ENCODE results near the gene PDE4B.

PDE4B gene

DNA sequence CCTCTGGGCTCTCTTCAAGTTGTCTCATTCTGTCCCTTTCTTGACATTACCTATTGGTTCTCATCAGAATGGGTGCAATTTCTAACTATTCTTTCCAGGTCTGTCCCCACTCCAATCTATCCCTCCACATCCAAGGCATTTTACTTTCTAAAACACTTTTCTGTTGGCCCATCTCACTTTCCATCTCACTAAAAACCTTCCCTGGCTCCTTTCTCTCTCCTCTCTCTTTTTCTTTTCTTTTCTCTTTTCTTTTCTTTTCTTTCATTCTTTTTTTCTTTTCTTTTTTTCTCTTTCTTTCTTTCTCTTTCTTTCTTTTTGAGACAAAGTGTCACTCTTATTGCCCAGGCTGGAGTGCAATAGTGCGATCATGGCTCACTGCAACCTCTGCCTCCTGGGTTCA, 462.1 kb downstream of the PDE4B start:
- no peaks in the 10 kb centered on the region for H3K9me3 ChIP-seq (ENCODE audit: low read length)
- no peaks in the 10 kb centered on the region for H4K20me1 ChIP-seq (ENCODE audit: insufficient read depth, low read length)
- H2AFZ ChIP-seq (ENCODE audit: low read length): no peak overlapping the region
- H3K9ac ChIP-seq (ENCODE audit: low read length): no peak overlapping the region
- H3K4me2 ChIP-seq (ENCODE audit: low read length): no peak overlapping the region
- no peak overlapping the region for H3K27ac ChIP-seq (ENCODE audit: low read depth, low read length, poor library complexity, severe bottlenecking)
- no peaks in the 10 kb centered on the region for H3K9me2 ChIP-seq (ENCODE audit: low read depth, low read length)
- no peaks in the 10 kb centered on the region for H3K36me3 ChIP-seq (ENCODE audit: insufficient read depth, low read length)
- no peak for TF ChIP-seq EZH2 (IDR thresholded peaks at IDR 0.05; ENCODE audit: borderline replicate concordance, low read length)
- TF ChIP-seq, protein P1, sequence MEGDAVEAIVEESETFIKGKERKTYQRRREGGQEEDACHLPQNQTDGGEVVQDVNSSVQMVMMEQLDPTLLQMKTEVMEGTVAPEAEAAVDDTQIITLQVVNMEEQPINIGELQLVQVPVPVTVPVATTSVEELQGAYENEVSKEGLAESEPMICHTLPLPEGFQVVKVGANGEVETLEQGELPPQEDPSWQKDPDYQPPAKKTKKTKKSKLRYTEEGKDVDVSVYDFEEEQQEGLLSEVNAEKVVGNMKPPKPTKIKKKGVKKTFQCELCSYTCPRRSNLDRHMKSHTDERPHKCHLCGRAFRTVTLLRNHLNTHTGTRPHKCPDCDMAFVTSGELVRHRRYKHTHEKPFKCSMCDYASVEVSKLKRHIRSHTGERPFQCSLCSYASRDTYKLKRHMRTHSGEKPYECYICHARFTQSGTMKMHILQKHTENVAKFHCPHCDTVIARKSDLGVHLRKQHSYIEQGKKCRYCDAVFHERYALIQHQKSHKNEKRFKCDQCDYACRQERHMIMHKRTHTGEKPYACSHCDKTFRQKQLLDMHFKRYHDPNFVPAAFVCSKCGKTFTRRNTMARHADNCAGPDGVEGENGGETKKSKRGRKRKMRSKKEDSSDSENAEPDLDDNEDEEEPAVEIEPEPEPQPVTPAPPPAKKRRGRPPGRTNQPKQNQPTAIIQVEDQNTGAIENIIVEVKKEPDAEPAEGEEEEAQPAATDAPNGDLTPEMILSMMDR (IDR thresholded peaks at IDR 0.05; ENCODE audit: low read length): no peak
- H3K4me3 ChIP-seq (ENCODE audit: low read depth, low read length, poor library complexity, severe bottlenecking): no peak overlapping the region
- H3K79me2 ChIP-seq (ENCODE audit: insufficient read depth, low read length): no peaks in the 10 kb centered on the region
- H3F3A ChIP-seq (ENCODE audit: insufficient read depth, low read length): no peaks in the 10 kb centered on the region
- H3K4me1 ChIP-seq (ENCODE audit: insufficient read depth, low read length, severe bottlenecking): peaks cover 3% of the 10 kb centered on the region
- no peaks in the 10 kb centered on the region for H3K27me3 ChIP-seq (ENCODE audit: insufficient read depth, low read length)

DNA sequence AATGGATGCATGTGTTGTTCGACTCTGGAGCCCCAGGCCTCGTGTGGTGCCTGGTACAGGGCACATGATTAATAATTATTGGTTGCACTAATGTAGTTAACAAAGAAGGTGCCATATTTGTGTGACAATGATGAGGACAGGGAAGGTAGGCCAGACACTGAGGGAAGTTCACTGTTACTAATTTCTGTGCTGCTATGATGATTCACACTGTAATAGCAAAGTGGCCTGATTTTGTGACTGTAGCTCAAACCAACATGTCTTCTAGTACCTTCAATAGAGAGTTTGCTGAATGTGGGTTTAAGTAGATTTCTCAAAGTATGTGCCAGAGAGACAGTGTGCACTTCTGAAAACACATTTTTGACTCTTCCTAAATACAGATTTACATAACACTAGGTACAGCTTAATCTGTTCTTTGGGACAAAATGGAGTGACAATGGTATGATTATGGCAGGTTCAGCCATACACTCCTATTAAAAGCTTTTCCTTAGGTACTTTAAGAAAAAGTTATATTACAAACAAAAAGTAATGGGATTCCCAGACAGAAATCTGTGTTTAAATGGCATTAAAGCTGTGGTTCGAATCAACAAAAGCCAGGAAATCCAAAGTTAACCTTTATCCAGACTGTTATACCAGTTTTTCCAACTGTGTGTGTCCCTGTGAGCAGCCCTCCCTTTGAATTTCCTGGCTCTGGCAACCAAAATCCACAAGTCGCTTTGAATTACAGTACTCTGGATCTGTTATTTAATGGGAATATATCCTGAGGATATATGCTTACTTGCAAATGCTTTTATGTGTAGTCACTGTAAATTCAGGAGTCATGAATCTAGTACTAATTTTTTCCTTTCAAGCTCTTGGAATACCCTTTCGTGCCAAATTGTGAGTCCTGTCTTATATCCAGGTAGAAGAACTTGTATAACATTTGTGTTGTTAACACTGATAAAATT, 464.2 kb downstream of the PDE4B start:
- H3K9me2 ChIP-seq (ENCODE audit: low read depth, low read length): no peaks in the 10 kb centered on the region
- H3K4me3 ChIP-seq (ENCODE audit: low read depth, low read length, poor library complexity, severe bottlenecking): no peak overlapping the region
- no peaks in the 10 kb centered on the region for H3K9me3 ChIP-seq (ENCODE audit: low read length)
- H4K20me1 ChIP-seq (ENCODE audit: insufficient read depth, low read length): no peaks in the 10 kb centered on the region
- no peak overlapping the region for H2AFZ ChIP-seq (ENCODE audit: low read length)
- no peaks in the 10 kb centered on the region for H3K79me2 ChIP-seq (ENCODE audit: insufficient read depth, low read length)
- no peak overlapping the region for H3K27ac ChIP-seq (ENCODE audit: low read depth, low read length, poor library complexity, severe bottlenecking)
- no peak overlapping the region for H3K4me2 ChIP-seq (ENCODE audit: low read length)
- H3K36me3 ChIP-seq (ENCODE audit: insufficient read depth, low read length): no peaks in the 10 kb centered on the region
- no peaks in the 10 kb centered on the region for H3F3A ChIP-seq (ENCODE audit: insufficient read depth, low read length)
- no peak overlapping the region for H3K9ac ChIP-seq (ENCODE audit: low read length)
- no peaks in the 10 kb centered on the region for H3K27me3 ChIP-seq (ENCODE audit: insufficient read depth, low read length)
- H3K4me1 ChIP-seq (ENCODE audit: insufficient read depth, low read length, severe bottlenecking): peaks cover 3% of the 10 kb centered on the region
- TF ChIP-seq EZH2 (IDR thresholded peaks at IDR 0.05; ENCODE audit: borderline replicate concordance, low read length): no peak
- TF ChIP-seq, protein P1 (IDR thresholded peaks at IDR 0.05; ENCODE audit: low read length): no peak

DNA sequence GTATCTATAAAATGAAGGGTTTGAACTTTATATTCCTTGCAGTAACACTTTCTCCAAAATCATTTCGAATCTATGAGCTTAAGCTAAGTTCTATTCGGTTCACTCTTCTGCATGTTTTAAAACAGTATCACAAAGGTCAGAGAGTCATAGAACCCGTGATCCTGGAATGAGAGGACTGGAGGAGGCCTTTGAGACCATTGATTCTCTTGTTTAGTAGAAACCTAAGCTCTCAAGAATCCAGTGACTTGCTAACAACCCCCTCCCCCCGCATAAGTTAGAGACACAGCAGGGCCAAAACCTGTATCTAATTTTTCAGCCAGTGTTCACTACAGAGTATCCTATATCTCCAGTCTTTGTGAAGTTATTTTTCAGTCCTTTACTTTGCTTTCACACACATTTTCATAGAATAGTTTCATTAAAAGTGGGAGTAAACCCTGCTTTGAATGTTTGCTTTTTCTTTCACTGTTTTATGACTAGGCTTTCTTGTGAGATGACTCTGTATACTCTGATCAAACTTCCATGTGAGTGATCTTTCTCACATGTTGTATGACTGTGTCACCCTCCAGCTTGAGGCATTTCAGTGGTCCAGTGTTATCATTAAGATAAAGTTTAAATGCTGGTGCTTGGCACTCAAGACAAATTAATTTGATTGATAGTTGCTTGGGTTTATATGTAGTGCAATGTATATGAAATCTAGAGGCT, 465.9 kb downstream of the PDE4B start:
- no peaks in the 10 kb centered on the region for H3K9me2 ChIP-seq (ENCODE audit: low read depth, low read length)
- H3K36me3 ChIP-seq (ENCODE audit: insufficient read depth, low read length): no peaks in the 10 kb centered on the region
- H3K9ac ChIP-seq (ENCODE audit: low read length): no peak overlapping the region
- no peaks in the 10 kb centered on the region for H4K20me1 ChIP-seq (ENCODE audit: insufficient read depth, low read length)
- TF ChIP-seq EZH2 (IDR thresholded peaks at IDR 0.05; ENCODE audit: borderline replicate concordance, low read length): no peak
- TF ChIP-seq, protein P1 (IDR thresholded peaks at IDR 0.05; ENCODE audit: low read length): no peak
- no peaks in the 10 kb centered on the region for H3K79me2 ChIP-seq (ENCODE audit: insufficient read depth, low read length)
- H3K4me1 ChIP-seq (ENCODE audit: insufficient read depth, low read length, severe bottlenecking): peaks cover 3% of the 10 kb centered on the region
- H3F3A ChIP-seq (ENCODE audit: insufficient read depth, low read length): no peaks in the 10 kb centered on the region
- H3K27ac ChIP-seq (ENCODE audit: low read depth, low read length, poor library complexity, severe bottlenecking): no peak overlapping the region
- no peak overlapping the region for H2AFZ ChIP-seq (ENCODE audit: low read length)
- no peak overlapping the region for H3K4me2 ChIP-seq (ENCODE audit: low read length)
- no peaks in the 10 kb centered on the region for H3K27me3 ChIP-seq (ENCODE audit: insufficient read depth, low read length)
- H3K4me3 ChIP-seq (ENCODE audit: low read depth, low read length, poor library complexity, severe bottlenecking): no peak overlapping the region
- no peaks in the 10 kb centered on the region for H3K9me3 ChIP-seq (ENCODE audit: low read length)
